Superior temporal gyrus (tissue), 1 donor: ENCODE results near the gene ZNF620.
A peak's percentile ranks its signal among the peaks of the same experiment; 100 is the strongest.
"Not testable (repeated sequence)": the region's sequence is repeated elsewhere in the genome, so short reads cannot be mapped to it uniquely, and the experiment has no call there.

ENCODE experiments used
- DNase-seq: peaks from one replicate; pipeline ENCODE4 v3.0.0-alpha.2; 2016; ENCODE audit errors: extremely low spot score

The ZNF620 gene

DNA sequence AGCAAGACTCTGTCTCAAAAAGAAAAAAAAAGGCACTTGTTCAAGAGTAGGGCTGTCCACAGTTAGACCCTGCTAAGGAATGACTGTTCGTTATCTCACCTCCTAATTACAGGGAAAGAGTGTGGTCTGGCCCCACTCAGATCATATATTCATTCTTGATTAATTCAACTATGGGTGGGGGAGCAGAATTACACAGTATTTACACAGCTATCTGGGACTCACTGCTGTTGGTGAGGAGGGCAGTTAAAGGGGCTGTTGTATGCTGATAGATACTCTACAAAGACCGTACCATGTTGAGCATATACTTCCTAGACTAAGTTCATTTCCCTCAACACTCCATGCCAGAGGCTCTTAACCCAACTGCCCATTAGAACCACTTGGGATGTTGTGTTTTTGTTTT lies 3.8 kb upstream of the ZNF620 start:
- DNase-seq = no peak

DNA sequence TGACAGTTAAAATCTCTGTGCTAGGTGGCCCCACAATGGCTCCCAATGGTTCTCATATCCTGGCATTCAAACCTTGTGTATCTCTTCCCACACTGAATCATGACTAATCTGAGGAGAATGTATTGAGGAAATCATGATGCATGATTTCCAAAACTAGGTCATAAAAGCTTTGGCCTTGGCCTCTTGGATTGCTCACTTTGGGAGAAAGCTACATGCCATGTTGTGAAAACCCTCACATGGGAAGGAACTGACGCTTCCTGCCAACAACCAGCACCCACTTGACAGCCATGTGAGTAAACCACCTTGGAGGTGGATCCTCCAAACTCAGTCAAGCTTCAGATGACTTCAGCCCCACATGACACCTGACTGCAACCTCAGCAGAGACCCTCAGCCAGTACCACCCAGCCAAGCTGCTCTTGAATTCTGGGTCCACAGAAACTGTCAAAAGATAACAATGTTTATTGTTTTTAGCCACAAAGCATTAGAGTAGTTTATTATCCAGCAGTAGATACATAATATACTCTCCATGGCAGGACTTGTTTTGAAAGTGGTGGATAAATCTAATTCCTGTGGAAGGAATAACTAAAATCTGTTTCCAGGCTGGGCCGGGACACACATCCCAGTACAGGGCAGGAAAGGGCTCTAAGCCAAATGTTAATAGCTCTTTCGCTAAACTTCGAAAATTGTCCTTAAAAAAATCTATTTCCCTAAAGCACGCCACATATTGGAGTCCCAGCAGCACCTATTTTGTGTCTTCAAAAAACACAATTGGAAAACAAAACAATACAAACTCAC lies 1.0 kb upstream of the ZNF620 start:
- DNase-seq = no peak

DNA sequence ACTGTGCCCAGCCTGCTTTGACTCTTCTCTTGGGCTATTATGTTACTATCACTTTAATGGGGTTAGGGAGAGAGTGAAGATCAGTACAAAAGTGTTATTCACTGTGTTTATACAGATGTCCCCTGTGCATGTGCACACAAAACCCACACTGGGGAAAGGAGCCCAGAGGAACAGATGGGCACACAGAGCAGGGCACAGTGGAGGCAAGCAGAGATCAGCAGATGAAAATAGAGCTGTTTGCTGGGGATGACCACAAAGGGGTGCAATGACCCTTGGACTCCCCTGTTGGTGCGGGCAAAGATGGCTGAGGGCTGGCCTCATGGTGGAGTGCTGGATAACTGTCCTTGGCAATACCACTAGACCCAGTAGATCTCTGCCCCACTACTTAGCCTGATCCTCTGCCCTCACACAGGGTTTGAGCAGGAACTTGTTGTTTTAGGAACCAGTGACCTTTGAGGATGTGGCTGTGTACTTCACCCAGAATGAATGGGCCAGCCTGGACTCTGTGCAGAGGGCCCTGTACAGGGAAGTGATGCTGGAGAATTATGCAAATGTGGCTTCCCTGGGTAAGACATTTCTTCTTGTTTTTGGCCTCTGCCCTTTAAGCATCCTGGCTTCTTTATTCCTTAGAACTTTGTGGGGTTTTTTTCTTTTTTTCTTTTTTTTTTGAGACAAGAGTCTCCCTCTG lies 5.3 kb downstream of the ZNF620 start:
- no peak for DNase-seq

DNA sequence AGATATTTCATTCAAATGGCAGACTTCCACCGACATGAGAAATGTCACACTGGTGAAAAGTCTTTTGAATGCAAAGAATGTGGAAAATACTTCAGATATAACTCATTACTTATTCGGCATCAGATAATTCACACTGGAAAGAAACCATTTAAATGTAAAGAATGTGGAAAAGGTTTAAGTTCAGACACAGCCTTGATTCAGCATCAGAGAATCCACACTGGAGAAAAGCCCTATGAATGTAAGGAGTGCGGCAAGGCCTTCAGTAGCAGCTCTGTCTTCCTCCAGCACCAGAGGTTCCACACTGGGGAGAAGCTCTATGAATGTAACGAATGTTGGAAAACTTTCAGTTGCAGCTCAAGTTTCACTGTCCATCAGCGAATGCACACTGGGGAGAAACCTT lies 10.4 kb downstream of the ZNF620 start:
- no peak for DNase-seq

DNA sequence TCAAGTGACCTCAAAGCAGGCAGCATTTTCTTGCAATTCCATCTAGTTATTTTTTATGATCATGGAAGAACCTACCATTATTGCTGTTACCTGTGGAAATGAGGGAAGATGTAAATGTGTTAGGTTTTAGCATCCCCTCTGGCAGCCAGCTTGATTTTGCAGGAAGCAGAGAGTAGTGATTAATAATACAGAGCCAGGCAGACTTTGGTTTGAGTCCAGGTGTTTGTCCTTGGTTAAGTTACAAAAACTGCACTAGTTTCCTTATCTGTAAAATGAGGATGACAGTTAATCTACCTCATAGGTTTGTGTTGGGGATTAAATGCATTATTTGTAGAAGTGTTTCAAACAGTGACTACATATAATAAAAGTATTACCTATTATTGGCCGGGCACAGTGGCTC lies 12.2 kb downstream of the ZNF620 start:
- no peak for DNase-seq

DNA sequence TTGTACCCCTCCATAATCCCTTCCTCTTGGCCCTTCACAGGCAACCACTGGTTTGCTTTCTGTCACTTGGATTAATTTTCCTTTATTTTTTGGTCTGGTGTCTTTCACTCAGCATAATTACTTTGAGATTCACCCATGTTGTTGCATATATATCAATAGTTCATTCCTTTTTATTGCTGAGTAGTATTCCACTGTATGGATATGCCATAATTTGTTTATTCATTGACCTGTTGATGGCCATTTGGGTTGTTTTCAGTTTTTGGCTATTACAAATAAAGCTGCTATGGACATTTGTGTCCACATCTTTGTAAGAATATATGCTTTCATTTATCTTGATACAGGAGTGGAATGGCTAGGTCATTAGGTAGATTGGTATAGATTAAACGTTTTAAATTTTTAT lies 13.0 kb downstream of the ZNF620 start:
- DNase-seq = no peak

DNA sequence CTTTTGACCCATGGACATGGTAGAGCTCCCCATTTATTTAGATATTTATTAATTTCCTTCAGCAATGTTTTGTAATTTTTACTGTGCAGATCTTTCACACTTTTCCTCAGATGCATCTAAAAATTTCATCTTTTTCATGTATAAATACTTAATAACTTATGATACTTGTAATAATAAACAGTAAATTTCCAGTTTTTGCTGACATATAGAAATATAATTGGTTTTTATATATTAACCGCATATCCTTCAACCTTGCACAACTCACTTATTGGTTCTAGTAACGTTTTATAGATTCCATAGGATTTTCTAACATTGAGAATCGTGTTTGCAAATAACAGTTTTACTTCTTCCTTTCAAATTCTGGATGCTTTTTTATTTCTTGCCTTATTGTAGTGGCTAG lies 15.4 kb downstream of the ZNF620 start:
- DNase-seq = no peak

DNA sequence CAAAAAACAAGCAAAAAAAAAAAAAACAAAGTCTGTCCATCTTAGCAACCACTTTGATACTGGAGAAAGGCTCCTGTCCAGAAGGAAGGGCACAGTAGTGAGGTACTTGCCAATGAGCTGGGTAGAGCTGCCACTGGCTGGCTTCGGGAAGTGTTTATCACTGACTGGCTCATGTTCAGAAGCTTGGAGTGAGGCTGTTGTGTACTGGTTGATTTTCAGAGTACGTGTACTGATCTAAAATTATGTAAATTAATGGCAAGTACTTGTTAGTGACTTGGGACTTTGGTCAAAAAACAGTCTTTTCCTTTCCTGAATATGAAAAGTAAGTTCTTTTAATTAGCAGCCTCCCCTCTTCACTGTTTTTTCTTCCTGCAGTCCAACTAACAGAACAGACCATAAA lies 17.9 kb downstream of the ZNF620 start:
- peak; percentile 51 for DNase-seq

DNA sequence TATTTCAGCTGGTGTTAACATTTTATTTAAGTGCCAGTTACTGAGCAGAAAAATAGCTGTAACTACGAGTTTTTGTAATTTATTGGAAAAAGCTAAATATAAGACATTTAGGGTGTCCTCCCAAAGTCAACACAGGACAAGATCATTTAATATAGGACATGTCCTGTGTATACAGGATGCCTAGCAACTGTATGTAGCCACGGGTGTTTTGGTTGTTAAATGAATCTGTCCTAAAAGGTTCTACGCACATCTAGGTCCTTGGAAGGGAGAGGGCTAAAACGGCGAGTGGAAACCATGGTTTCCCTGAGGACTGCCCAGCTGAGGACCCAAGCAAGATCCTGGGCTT lies 18.4 kb downstream of the ZNF620 start:
- peak; percentile 61 for DNase-seq

DNA sequence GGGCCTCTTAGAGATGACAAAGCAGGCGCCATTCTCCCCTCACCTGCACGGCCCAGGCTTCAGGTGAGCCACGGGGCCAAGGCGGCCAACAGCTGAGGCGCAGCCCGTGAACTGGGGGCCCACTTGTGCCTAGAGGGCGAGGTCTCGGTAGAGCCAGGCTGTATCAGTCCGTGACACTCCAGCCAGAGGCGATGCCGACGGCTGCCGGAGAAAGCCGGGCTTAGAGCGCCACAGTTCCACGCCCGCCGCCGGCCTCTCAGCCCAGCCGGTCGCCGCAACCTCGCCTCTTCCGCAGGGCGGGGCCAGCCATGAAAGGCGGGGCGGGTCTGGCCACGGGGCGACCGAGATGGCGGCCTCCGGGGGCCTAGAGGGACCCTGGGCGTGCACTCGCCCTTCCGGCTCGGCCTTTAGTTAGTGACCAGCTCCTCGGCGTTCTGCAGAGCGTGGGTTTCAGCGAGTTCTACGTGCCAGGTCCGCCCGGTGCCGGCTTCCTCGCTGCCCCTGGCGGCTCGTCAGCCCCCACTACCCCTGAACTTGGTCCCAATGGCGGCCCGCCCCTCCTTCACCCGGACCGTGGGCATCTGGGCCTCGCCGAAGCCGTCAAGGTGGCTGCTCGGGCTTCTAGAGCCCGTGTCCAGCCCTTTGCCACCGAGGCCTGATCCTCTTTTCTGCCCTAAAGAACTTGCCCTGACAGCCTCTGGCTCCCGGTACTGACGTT lies 18.9 kb downstream of the ZNF620 start, which contains the start of gene ZNF621:
Gene ZNF621 (plus strand): TSS at position 393 of the 718 bp plus-strand sequence. CDS start 881 bp downstream, outside the sequence.
- peak; percentile 89 for DNase-seq

DNA sequence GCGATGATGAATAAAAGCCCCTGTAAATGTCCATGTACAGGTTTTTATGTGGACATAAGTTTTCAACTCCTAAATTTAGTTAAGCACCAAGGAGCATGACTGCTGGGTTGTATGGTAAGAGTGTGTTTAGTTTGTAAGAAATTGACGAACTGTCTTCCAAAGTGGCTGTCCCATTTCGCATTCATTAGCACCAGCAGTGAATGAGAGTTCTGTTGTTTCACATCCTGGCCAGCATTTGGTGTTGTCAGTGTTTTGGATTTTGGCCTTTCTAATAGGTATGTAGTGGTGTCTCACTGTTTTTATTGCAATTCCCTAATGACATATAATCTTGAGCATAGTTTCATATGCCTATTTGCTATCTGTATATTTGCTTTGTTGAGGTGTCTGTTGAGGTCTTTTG lies 22.6 kb downstream of the ZNF620 start:
- DNase-seq = peak; percentile 41

DNA sequence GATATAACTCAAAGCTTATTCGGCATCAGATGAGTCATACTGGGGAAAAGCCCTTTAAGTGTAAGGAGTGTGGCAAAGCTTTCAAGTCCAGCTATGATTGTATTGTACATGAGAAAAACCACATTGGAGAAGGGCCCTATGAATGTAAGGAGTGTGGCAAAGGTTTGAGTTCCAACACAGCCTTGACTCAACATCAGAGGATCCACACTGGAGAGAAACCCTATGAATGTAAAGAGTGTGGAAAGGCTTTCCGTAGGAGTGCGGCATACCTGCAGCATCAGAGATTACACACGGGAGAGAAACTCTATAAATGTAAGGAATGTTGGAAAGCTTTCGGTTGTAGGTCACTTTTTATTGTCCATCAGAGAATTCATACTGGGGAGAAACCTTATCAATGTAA lies 26.4 kb downstream of the ZNF620 start:
- no peak for DNase-seq

DNA sequence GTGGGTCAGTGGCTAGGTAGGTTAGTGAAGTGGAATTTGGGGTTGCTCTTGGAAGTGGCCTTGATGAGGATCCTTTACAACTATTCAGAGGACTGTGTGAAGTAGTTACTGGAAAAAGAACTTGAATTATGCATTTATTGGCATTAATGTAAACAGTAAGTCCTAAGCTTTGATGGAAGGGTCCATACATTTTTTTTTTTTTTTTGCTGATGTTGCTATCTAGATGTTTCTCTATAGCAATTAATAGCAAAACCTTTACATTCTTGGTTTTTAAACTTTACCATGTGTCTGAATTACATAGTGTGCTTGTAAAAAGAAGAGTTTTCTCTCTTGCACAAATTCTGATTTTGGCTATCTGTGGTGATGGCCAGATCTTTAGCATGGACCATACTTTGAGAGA lies 28.4 kb downstream of the ZNF620 start:
- DNase-seq = no peak

DNA sequence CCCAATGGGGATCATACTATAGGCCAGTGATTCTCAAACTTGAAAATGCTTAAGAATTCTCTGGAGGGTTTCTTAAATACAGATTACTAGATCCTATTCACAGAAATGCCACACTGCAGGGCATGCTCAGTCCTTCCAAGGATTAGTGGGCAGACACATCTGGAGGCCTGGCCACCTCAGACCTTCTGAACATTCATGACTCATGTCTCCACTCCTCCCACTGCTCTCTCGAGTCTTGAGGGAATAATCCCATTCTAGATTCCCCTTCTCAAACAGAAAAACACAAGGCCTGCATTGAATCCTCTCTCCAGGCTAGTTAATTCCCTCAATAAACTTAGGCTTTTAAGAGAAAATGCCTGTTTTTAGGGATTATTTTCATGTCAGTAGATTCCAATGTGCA lies 41.0 kb downstream of the ZNF620 start:
- DNase-seq = no peak

DNA sequence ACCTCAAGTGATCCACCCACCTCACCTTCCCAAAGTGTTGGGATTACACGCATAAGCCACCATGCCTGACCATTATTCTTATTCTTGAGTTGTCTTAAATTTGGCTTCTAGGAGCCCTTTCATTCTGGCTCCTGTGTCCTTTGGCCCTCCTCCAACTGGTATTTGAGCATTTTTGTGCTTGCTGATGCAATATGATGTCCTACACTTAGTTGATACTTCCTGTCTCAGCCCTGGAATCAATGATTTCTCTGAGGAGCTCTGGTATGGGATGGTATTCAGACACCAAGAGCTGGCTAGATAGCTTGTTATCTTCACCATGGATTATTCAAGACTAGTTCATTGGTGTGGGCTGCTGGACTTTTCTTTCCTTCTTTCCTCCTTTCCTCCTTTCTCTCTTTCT lies 44.3 kb downstream of the ZNF620 start:
- DNase-seq = no peak

DNA sequence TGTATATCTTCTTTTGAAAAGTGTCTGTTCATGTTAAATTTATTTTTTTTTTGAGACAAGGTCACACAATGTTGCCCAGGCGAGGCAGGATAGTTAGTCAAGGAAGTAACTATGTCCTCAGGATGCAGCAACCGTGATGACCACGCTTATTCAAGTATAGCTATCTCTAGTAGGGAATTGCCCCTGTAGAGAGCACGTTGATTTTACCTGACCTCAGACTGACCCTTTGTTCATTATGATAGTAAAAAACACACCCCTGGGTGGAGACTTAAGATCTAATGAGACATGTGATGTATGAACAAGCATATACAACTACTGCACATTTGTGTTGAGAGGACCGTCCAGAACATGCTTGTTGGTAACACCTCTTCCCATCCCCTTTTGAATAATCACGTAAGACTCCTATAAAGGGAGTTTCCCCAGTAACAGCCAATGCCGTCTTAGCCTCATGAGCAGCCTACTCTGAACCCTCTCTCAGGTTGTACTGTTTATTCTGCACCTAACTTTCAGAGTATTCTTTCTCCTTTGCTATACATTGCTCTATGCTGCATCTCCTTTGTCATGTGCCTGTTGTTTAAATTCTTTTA lies 51.8 kb downstream of the ZNF620 start:
- no peak for DNase-seq

DNA sequence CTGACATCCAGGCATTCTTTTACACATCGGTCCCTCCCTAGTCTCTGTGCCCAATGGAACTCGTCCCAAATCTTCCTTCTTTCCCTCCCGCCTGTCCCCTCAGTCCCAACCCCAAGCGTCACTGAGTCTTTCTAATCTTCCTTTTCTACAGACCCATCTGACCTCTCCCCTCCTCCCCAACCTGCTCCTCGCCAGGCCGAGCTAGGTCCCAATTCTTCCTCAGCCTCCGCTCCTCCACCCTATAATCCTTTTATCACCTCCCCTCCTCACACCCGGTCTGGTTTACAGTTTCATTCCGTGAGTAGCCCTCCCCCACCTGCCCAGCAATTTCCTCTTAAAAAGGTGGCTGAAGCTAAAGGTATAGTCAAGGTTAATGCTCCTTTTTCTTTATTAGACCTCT lies 56.6 kb downstream of the ZNF620 start:
- DNase-seq = not testable (repeated sequence)

DNA sequence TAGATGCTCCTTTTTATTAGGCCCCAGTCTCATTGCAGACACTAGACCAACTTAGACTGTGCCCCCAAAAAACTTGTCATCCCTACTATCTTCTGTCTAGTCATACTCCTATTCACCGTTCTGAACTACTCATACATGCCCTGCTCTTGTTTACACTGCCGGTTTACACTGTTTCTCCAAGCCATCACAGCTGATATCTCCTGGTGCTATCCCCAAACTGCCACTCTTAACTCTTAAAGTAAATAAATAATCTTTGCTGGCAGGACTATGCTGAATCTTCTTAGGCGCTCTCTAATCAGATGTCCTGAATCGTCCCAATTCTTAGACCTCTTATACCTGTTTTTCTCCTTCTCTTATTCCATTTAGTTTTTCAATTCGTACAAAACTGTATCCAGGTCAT lies 59.8 kb downstream of the ZNF620 start:
- DNase-seq = not testable (repeated sequence)

DNA sequence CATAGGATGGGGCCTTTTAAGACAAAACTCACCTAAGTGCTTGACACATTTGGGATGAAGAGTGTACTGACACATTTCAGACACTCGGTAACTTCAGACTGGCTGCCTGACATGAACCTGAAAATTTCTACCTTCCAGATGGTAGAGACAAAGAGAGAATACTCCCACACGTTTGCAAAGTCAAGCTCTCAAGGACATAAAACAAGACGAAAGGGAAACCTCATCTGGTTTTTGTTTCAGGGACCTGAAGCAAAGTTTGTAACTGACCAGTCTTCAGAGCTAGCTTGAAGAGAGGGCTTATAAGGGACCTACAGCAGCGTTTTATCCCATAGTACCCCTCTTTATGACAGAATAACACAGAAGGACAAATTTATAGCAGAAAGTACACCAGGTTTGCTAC lies 60.9 kb downstream of the ZNF620 start:
- no peak for DNase-seq
